ENCODE data around the gene TMCC3. TPM values are rescaled to one million over a fixed set of nuclear protein-coding genes. Genes with fewer than 3 reads are reported as not detected.

Gene TMCC3
- total and polyA plus RNA-seq, 9 donors, result 16.3 to 23.8 (median 20.3) TPM

GRCh38 chr12:94689002-94689645, 38.8 kb upstream of the TMCC3 start:
- H3K27ac ChIP-seq (ENCODE audit: low read length), result peak overlapping the region; percentile 31
- no peaks in the 10 kb centered on the region for H3K36me3 ChIP-seq (ENCODE audit: control insufficient read depth, insufficient read depth, low read length)
- DNase-seq, result peak; percentile 75
- peaks cover 10% of the 10 kb centered on the region for H3K4me1 ChIP-seq (ENCODE audit: control insufficient read depth, insufficient read depth, low read length)
- H3K9me3 ChIP-seq (replicated peaks; ENCODE audit: control insufficient read depth, low read depth, low read length), result no peaks in the 10 kb centered on the region
- no peak overlapping the region for H3K4me3 ChIP-seq (ENCODE audit: low read length)
- 64% methylated on average over 4 of the region's 7 CpGs for WGBS (ENCODE audit: insufficient coverage)
- no peaks in the 10 kb centered on the region for H3K27me3 ChIP-seq (ENCODE audit: control insufficient read depth, insufficient read depth, low read length)

GRCh38 chr12:94687891-94688290, 37.5 kb upstream of the TMCC3 start:
- DNase-seq, result no peak
- H3K4me3 ChIP-seq (ENCODE audit: low read length), result no peak overlapping the region
- H3K4me1 ChIP-seq (ENCODE audit: control insufficient read depth, insufficient read depth, low read length), result peaks cover 12% of the 10 kb centered on the region
- no peaks in the 10 kb centered on the region for H3K27me3 ChIP-seq (ENCODE audit: control insufficient read depth, insufficient read depth, low read length)
- 53% methylated on average over 5 of the region's 6 CpGs for WGBS (ENCODE audit: insufficient coverage)
- no peaks in the 10 kb centered on the region for H3K9me3 ChIP-seq (replicated peaks; ENCODE audit: control insufficient read depth, low read depth, low read length)
- no peak overlapping the region for H3K27ac ChIP-seq (ENCODE audit: low read length)
- H3K36me3 ChIP-seq (ENCODE audit: control insufficient read depth, insufficient read depth, low read length), result no peaks in the 10 kb centered on the region

GRCh38 chr12:94686834-94687628, 36.7 kb upstream of the TMCC3 start:
- Histone ChIP-seq H3K27ac (ENCODE audit: low read length) (no peak overlapping the region), H3K9me3 (replicated peaks; ENCODE audit: control insufficient read depth, low read depth, low read length) (no peaks in the 10 kb centered on the region), H3K36me3 (ENCODE audit: control insufficient read depth, insufficient read depth, low read length) (no peaks in the 10 kb centered on the region), H3K27me3 (ENCODE audit: control insufficient read depth, insufficient read depth, low read length) (no peaks in the 10 kb centered on the region), H3K4me3 (ENCODE audit: low read length) (no peak overlapping the region), H3K4me1 (ENCODE audit: control insufficient read depth, insufficient read depth, low read length) (peaks cover 12% of the 10 kb centered on the region)
- DNase-seq, result no peak
- no CpG with 5 or more reads among the region's 6 CpGs for WGBS (ENCODE audit: insufficient coverage)

- no peaks in the 10 kb centered on the region for H3K9me3 ChIP-seq (replicated peaks; ENCODE audit: control insufficient read depth, low read depth, low read length)
- H3K4me3 ChIP-seq (ENCODE audit: low read length), result no peak overlapping the region
- WGBS (ENCODE audit: insufficient coverage), result 94% methylated on average over 3 of the region's 7 CpGs
- peaks cover 3% of the 10 kb centered on the region for H3K4me1 ChIP-seq (ENCODE audit: control insufficient read depth, insufficient read depth, low read length)
- no peak for DNase-seq
- H3K27ac ChIP-seq (ENCODE audit: low read length), result no peak overlapping the region
- no peaks in the 10 kb centered on the region for H3K27me3 ChIP-seq (ENCODE audit: control insufficient read depth, insufficient read depth, low read length)
- no peaks in the 10 kb centered on the region for H3K36me3 ChIP-seq (ENCODE audit: control insufficient read depth, insufficient read depth, low read length)
These were observed 34.2 kb upstream of the TMCC3 start for GRCh38 chr12:94684416-94685142.

GRCh38 chr12:94679554-94680195, 29.3 kb upstream of the TMCC3 start:
- no peak for DNase-seq
- peaks cover 6% of the 10 kb centered on the region for H3K4me1 ChIP-seq (ENCODE audit: control insufficient read depth, insufficient read depth, low read length)
- H3K36me3 ChIP-seq (ENCODE audit: control insufficient read depth, insufficient read depth, low read length), result no peaks in the 10 kb centered on the region
- no CpG with 5 or more reads among the region's 4 CpGs for WGBS (ENCODE audit: insufficient coverage)
- H3K4me3 ChIP-seq (ENCODE audit: low read length), result no peak overlapping the region
- no peak overlapping the region for H3K27ac ChIP-seq (ENCODE audit: low read length)
- H3K9me3 ChIP-seq (replicated peaks; ENCODE audit: control insufficient read depth, low read depth, low read length), result no peaks in the 10 kb centered on the region
- H3K27me3 ChIP-seq (ENCODE audit: control insufficient read depth, insufficient read depth, low read length), result no peaks in the 10 kb centered on the region

- H3K27me3 ChIP-seq (ENCODE audit: control insufficient read depth, insufficient read depth, low read length), result no peaks in the 10 kb centered on the region
- H3K27ac ChIP-seq (ENCODE audit: low read length), result no peak overlapping the region
- H3K4me1 ChIP-seq (ENCODE audit: control insufficient read depth, insufficient read depth, low read length), result peaks cover 6% of the 10 kb centered on the region
- H3K36me3 ChIP-seq (ENCODE audit: control insufficient read depth, insufficient read depth, low read length), result no peaks in the 10 kb centered on the region
- H3K4me3 ChIP-seq (ENCODE audit: low read length), result no peak overlapping the region
- H3K9me3 ChIP-seq (replicated peaks; ENCODE audit: control insufficient read depth, low read depth, low read length), result no peaks in the 10 kb centered on the region
- no peak for DNase-seq
- 83% methylated on average over 5 of the region's 6 CpGs for WGBS (ENCODE audit: insufficient coverage)
These were observed 28.5 kb upstream of the TMCC3 start for GRCh38 chr12:94678849-94679248.

- Histone ChIP-seq H3K4me3 (ENCODE audit: low read length) (no peak overlapping the region), H3K9me3 (replicated peaks; ENCODE audit: control insufficient read depth, low read depth, low read length) (no peaks in the 10 kb centered on the region), H3K4me1 (ENCODE audit: control insufficient read depth, insufficient read depth, low read length) (peaks cover 6% of the 10 kb centered on the region), H3K36me3 (ENCODE audit: control insufficient read depth, insufficient read depth, low read length) (no peaks in the 10 kb centered on the region), H3K27ac (ENCODE audit: low read length) (no peak overlapping the region), H3K27me3 (ENCODE audit: control insufficient read depth, insufficient read depth, low read length) (no peaks in the 10 kb centered on the region)
- WGBS (ENCODE audit: insufficient coverage), result 93% methylated on average over 2 of the region's 9 CpGs
- DNase-seq, result no peak
These were observed 28.0 kb upstream of the TMCC3 start for GRCh38 chr12:94678379-94678778.

- H3K36me3 ChIP-seq (ENCODE audit: control insufficient read depth, insufficient read depth, low read length), result no peaks in the 10 kb centered on the region
- H3K9me3 ChIP-seq (replicated peaks; ENCODE audit: control insufficient read depth, low read depth, low read length), result no peaks in the 10 kb centered on the region
- DNase-seq, result no peak
- no peaks in the 10 kb centered on the region for H3K27me3 ChIP-seq (ENCODE audit: control insufficient read depth, insufficient read depth, low read length)
- no CpG with 5 or more reads among the region's 1 CpG for WGBS (ENCODE audit: insufficient coverage)
- H3K4me3 ChIP-seq (ENCODE audit: low read length), result no peak overlapping the region
- H3K4me1 ChIP-seq (ENCODE audit: control insufficient read depth, insufficient read depth, low read length), result peaks cover 4% of the 10 kb centered on the region
- no peak overlapping the region for H3K27ac ChIP-seq (ENCODE audit: low read length)
These were observed 27.4 kb upstream of the TMCC3 start for GRCh38 chr12:94677778-94678177.

GRCh38 chr12:94676922-94677321, 26.6 kb upstream of the TMCC3 start:
- H3K36me3 ChIP-seq (ENCODE audit: control insufficient read depth, insufficient read depth, low read length), result no peaks in the 10 kb centered on the region
- H3K9me3 ChIP-seq (replicated peaks; ENCODE audit: control insufficient read depth, low read depth, low read length), result no peaks in the 10 kb centered on the region
- no peak for DNase-seq
- 100% methylated on average over 1 of the region's 2 CpGs for WGBS (ENCODE audit: insufficient coverage)
- H3K4me3 ChIP-seq (ENCODE audit: low read length), result no peak overlapping the region
- no peaks in the 10 kb centered on the region for H3K27me3 ChIP-seq (ENCODE audit: control insufficient read depth, insufficient read depth, low read length)
- no peak overlapping the region for H3K27ac ChIP-seq (ENCODE audit: low read length)
- H3K4me1 ChIP-seq (ENCODE audit: control insufficient read depth, insufficient read depth, low read length), result peaks cover 4% of the 10 kb centered on the region
